Kidney (tissue), 14 donors: ENCODE results near the gene ZNF879. TPM values are rescaled to one million over a fixed set of nuclear protein-coding genes. Genes with fewer than 3 reads are reported as not detected.

Experiments
- DNase-seq, 5 donors: peaks; one replicate each; pipeline ENCODE4 v3.0.0-alpha.2; 2013 to 2020
- FAIRE-seq: peaks from 2 replicates; lab custom pipeline; 2012; peaks lifted over from hg19 to GRCh38; lab: Jason Lieb, UNC
- H3K27ac ChIP-seq, 2 donors: one replicate each; pipeline ENCODE4 v1.7.0; 2013; ENCODE audit warnings: low read depth in 2 of 2, low read length in 2 of 2, inconsistent platforms in 1 of 2
- H3K27me3 ChIP-seq: one replicate; pipeline ENCODE4 v1.7.1; 2013; ENCODE audit warnings: low read length, inconsistent platforms; ENCODE audit not compliant: control insufficient read depth, insufficient read depth
- H3K36me3 ChIP-seq, 3 donors: one replicate each; pipeline versions ENCODE4 v1.7.0 to v1.7.1; 2013; ENCODE audit warnings: low read length in 3 of 3, control low read depth in 1 of 3, inconsistent platforms in 1 of 3; ENCODE audit not compliant: insufficient read depth in 3 of 3, control insufficient read depth in 2 of 3
- H3K4me1 ChIP-seq, 3 donors: one replicate each; pipeline versions ENCODE4 v1.7.0 to v1.7.1; 2013; ENCODE audit warnings: low read length in 3 of 3, inconsistent platforms in 1 of 3, low read depth in 1 of 3; ENCODE audit not compliant: control insufficient read depth in 2 of 3, insufficient read depth in 2 of 3
- H3K4me3 ChIP-seq, 3 donors: one replicate each; pipeline versions ENCODE4 v1.7.0 to v1.8.1; 2013; ENCODE audit warnings: low read length in 3 of 3, control low read depth in 1 of 3, inconsistent platforms in 1 of 3
- H3K9ac ChIP-seq, 3 donors: one replicate each; pipeline versions ENCODE4 v1.7.0 to v1.7.1; 2013; ENCODE audit warnings: low read length in 3 of 3, control low read depth in 1 of 3, inconsistent platforms in 1 of 3
- H3K9me3 ChIP-seq, 3 donors: one replicate each; pipeline versions ENCODE4 v1.7.0 to v1.7.1; 2013; ENCODE audit warnings: low read length in 3 of 3, control low read depth in 1 of 3, inconsistent platforms in 1 of 3; ENCODE audit not compliant: control insufficient read depth in 2 of 3, insufficient read depth in 1 of 3
- CTCF ChIP-seq: IDR thresholded peaks from 3 replicates; pipeline ENCODE4 v1.5.1; 2012; ENCODE audit warnings: mild to moderate bottlenecking, moderate library complexity, borderline replicate concordance; ENCODE audit not compliant: insufficient read depth; ENCODE audit errors: extremely low read depth
- intact Hi-C: fragments of 100-400 bp; cut with DNase I; formaldehyde crosslinking; loops from one replicate; pipeline ENCODE4 v1.11.1; 2022
- polyA plus RNA-seq: library from polyadenylated mRNA; stranded (reverse); fragments of 350-450 nt; fragmentation: Illumina TruSeq; extraction: RNeasy Lipid Tissue Mini Kit (QIAGEN cat#74804); gene quantifications from one replicate; pipeline ENCODE4 v1.2.3, GENCODE V29; 2014; ENCODE audit warnings: low read depth, low replicate concordance; ENCODE audit not compliant: insufficient read depth
- total RNA-seq: library from RNA; stranded (reverse); fragmentation: NEBNext Ultra II Directional; extraction: Animal tissue kit (Norgen Biotek cat#: 25700); gene quantifications from one replicate; pipeline ENCODE4 v1.2.1, GENCODE V29; 2021
- donor health status: control.
- donor health status: control.
- donor health status: control.
- donor health status: control.
- donor health status: control.
- donor health status: DM: yes; HTN: yes; CAD: no.
- donor health status: Normal renal cell carcinoma (clear cell type).

Gene ZNF879
- total and polyA plus RNA-seq, 2 donors from 2014 or later, result 2.2 to 4.3 TPM

GRCh38 chr5:179008667-179009066, 14.9 kb upstream of the ZNF879 start:
- no peaks in the 10 kb centered on the region for H3K36me3 ChIP-seq
- TF ChIP-seq CTCF, result no peak
- no peaks in the 10 kb centered on the region for H3K27me3 ChIP-seq
- H3K4me3 ChIP-seq, result no peak overlapping the region
- H3K9me3 ChIP-seq, result peaks cover 0 to 25% (median 7%) of the 10 kb centered on the region in 3 donors
- no peak overlapping the region for H3K27ac ChIP-seq
- intact Hi-C loops, result no loop called here
- FAIRE-seq, result no peak
- no peaks in the 10 kb centered on the region for H3K4me1 ChIP-seq
- DNase-seq, result no peak
- H3K9ac ChIP-seq, result no peak overlapping the region

DNA sequence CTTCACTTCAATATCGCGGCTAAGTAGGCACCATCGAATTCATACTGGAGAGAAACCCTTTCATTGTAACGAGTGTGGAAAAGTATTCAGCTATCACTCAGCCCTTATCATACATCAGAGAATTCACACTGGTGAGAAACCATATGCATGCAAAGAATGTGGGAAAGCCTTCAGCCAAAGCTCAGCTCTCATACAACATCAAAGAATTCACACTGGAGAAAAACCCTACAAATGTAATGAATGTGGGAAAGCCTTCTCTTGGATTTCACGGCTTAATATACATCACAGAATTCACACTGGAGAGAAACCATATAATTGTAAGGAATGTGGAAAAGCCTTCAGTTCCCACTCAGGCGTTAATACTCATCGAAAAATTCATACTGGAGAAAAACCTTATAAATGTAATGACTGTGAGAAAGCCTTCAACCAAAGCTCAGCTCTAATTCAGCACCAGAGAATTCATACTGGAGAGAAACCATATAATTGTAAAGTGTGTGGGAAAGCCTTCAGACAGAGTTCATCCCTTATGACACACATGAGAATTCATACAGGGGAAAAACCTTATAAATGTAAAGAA, 9.5 kb downstream of the ZNF879 start:
- Histone ChIP-seq H3K4me3 (peak overlapping the region in 2 of 3 donors; percentile 7 to 22), H3K4me1 (no peaks in the 10 kb centered on the region), H3K9ac (no peak overlapping the region), H3K36me3 (peaks cover 25 to 50% (median 40%) of the 10 kb centered on the region in 3 donors), H3K27ac (no peak overlapping the region), H3K9me3 (peaks cover 13 to 93% (median 59%) of the 10 kb centered on the region in 3 donors), H3K27me3 (no peaks in the 10 kb centered on the region)
- DNase-seq, result no peak
- intact Hi-C loops, result no loop called here
- TF ChIP-seq CTCF, result no peak
- FAIRE-seq, result no peak

DNA sequence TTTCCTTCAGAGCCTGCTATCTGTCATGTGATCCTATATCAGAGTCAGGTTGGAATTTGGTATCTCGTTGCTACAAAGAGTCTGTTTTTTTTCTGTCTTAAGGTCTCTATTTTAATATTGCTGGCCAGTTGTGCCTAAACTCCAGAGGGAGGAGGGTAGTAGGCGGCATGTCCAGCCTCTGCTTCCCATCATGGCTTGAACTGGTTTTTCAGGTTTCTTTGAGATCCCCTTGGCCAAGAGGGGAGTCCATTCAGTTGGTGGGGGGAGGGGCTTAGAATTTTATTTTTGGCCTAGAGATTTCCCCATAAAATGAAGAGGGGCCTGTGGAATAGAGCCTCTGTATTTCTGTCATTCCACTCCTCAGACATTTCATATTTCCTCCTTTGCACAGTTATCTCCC, 21.2 kb downstream of the ZNF879 start:
- no peaks in the 10 kb centered on the region for H3K27me3 ChIP-seq
- intact Hi-C loops, result no loop called here
- no peaks in the 10 kb centered on the region for H3K36me3 ChIP-seq
- DNase-seq, result no peak
- H3K4me1 ChIP-seq, result no peaks in the 10 kb centered on the region
- H3K4me3 ChIP-seq, result no peak overlapping the region
- no peak for TF ChIP-seq CTCF
- peaks cover 0 to 32% (median 7%) of the 10 kb centered on the region in 3 donors for H3K9me3 ChIP-seq
- no peak for FAIRE-seq
- H3K9ac ChIP-seq, result no peak overlapping the region
- H3K27ac ChIP-seq, result no peak overlapping the region

- TF ChIP-seq CTCF, result no peak
- FAIRE-seq (no peak), DNase-seq (no peak)
- Histone ChIP-seq H3K4me3 (no peak overlapping the region), H3K4me1 (no peaks in the 10 kb centered on the region), H3K27ac (no peak overlapping the region), H3K27me3 (no peaks in the 10 kb centered on the region), H3K9me3 (peaks cover 0 to 19% (median 7%) of the 10 kb centered on the region in 3 donors), H3K9ac (no peak overlapping the region), H3K36me3 (no peaks in the 10 kb centered on the region)
- intact Hi-C loops, result no loop called here
Measured at GRCh38 chr5:179051784-179052183, 28.2 kb downstream of the ZNF879 start.
